PC-9 (cell line): ENCODE results near the gene RAB3C.

Source experiments
- CTCF ChIP-seq: fragments of 200-600 bp; sonication (generic); conservative IDR thresholded peaks from 2 replicates; pipeline ENCODE4 v1.6.1; 2017; ENCODE audit warnings: mixed run types, antibody characterized with exemption, mild to moderate bottlenecking, moderate library complexity
- EZH2 ChIP-seq: fragments of 200-600 bp; sonication (generic); IDR thresholded peaks from 2 replicates; pipeline ENCODE4 v1.8.0; 2017; ENCODE audit warnings: antibody characterized with exemption, low read depth

- TF ChIP-seq CTCF (no peak), EZH2 (no peak)
These were observed 125.6 kb downstream of the RAB3C start for GRCh38 chr5:58708456-58708855.
